Endodermal cell (in vitro differentiated cells): ENCODE measurements around the gene ACSM2B. TPM values are rescaled to one million over a fixed set of nuclear protein-coding genes. Genes with fewer than 3 reads are reported as not detected.

Experiments
- DNase-seq: peaks from one replicate; pipeline ENCODE4 v3.0.0-alpha.2; 2017
- H3K27ac ChIP-seq: 2 replicates; pipeline ENCODE4 v1.5.1; 2013; ENCODE audit warnings: mild to moderate bottlenecking, low read depth, low read length, moderate library complexity
- H3K27me3 ChIP-seq: 2 replicates; pipeline ENCODE4 v1.6.1; 2013; ENCODE audit warnings: mild to moderate bottlenecking, low read length, moderate library complexity; ENCODE audit not compliant: insufficient read depth, control insufficient read depth, poor library complexity, severe bottlenecking
- H3K36me3 ChIP-seq: 2 replicates; pipeline ENCODE4 v1.7.0; 2013; ENCODE audit warnings: mild to moderate bottlenecking, low read length, moderate library complexity; ENCODE audit not compliant: control insufficient read depth, insufficient read depth
- H3K4me1 ChIP-seq: one replicate; pipeline ENCODE4 v1.7.0; 2013; ENCODE audit warnings: low read length; ENCODE audit not compliant: control insufficient read depth, insufficient read depth
- H3K4me3 ChIP-seq: 2 replicates; pipeline ENCODE4 v1.5.1; 2013; ENCODE audit warnings: mild to moderate bottlenecking, low read length, moderate library complexity
- H3K9ac ChIP-seq: 2 replicates; pipeline ENCODE4 v1.6.1; 2013; ENCODE audit warnings: mild to moderate bottlenecking, low read length, moderate library complexity; ENCODE audit not compliant: poor library complexity, severe bottlenecking; ENCODE audit errors: extremely low read depth
- H3K9me3 ChIP-seq: 2 replicates; pipeline ENCODE4 v1.6.1; 2013; ENCODE audit warnings: mild to moderate bottlenecking, low read length, moderate library complexity; ENCODE audit not compliant: control insufficient read depth
- H3K27ac Mint-ChIP-seq: 2 replicates; pipeline ENCODE4 v1.8.0; 2020; ENCODE audit warnings: mixed read lengths
- H3K27me3 Mint-ChIP-seq: 2 replicates; pipeline ENCODE4 v1.8.0; 2021; ENCODE audit warnings: mild to moderate bottlenecking, mixed read lengths; ENCODE audit not compliant: insufficient read depth
- H3K36me3 Mint-ChIP-seq: 2 replicates; pipeline ENCODE4 v1.8.0; 2020; ENCODE audit warnings: low read depth, mixed read lengths
- H3K4me1 Mint-ChIP-seq: 2 replicates; pipeline ENCODE4 v1.8.0; 2020; ENCODE audit warnings: mixed read lengths
- H3K4me3 Mint-ChIP-seq: 2 replicates; pipeline ENCODE4 v1.8.0; 2020; ENCODE audit warnings: mild to moderate bottlenecking, moderate library complexity, mixed read lengths
- H3K9me3 Mint-ChIP-seq: 2 replicates; pipeline ENCODE4 v1.8.0; 2020; ENCODE audit warnings: mild to moderate bottlenecking, mixed read lengths
- CTCF ChIP-seq: fragments of 200-600 bp; sonication (generic); conservative IDR thresholded peaks from 2 replicates; pipeline ENCODE4 v1.5.0; 2021; ENCODE audit warnings: antibody characterized with exemption, mild to moderate bottlenecking
- WGBS, 2 experiments: methylation state at CpG; one replicate each; pipeline versions ENCODE4 v1.1.5 to v1.1.7; 2013; ENCODE audit warnings: missing lambda C conversion rate in 2 of 2, mixed read lengths in 1 of 2; ENCODE audit not compliant: insufficient coverage in 1 of 2, insufficient read length in 1 of 2; 5-methylcytosine and 5-hydroxymethylcytosine counted together
- total RNA-seq, 2 donors: library from RNA; stranded (reverse); fragmentation: NEBNext Ultra II Directional in 1 of 2; extraction: Animal tissue kit (Norgen Biotek cat#: 25700) in 1 of 2; gene quantifications; 2 replicates in 1 of 2; 3 replicates in 1 of 2; pipeline ENCODE4 v1.2.1, GENCODE V29; 2021

ACSM2B gene
- total RNA-seq, 2 donors from 2014 or later = not detected

GRCh38 chr16:20515688-20516090, 60.5 kb downstream of the ACSM2B start:
- Mint-ChIP-seq H3K36me3 (no peaks in the 10 kb centered on the region), H3K27me3 (peaks cover 3% of the 10 kb centered on the region), H3K4me1 (no peaks in the 10 kb centered on the region), H3K9me3 (peaks cover 82% of the 10 kb centered on the region), H3K4me3 (no peak overlapping the region), H3K27ac (no peak overlapping the region)
- Histone ChIP-seq H3K27me3 (no peaks in the 10 kb centered on the region), H3K9ac (no peak overlapping the region), H3K9me3 (peaks cover 27% of the 10 kb centered on the region), H3K36me3 (no peaks in the 10 kb centered on the region), H3K4me1 (no peaks in the 10 kb centered on the region), H3K4me3 (no peak overlapping the region), H3K27ac (no peak overlapping the region)
- no peak for DNase-seq
- TF ChIP-seq CTCF = no peak

- no peak overlapping the region for H3K4me3 Mint-ChIP-seq
- H3K9ac ChIP-seq = no peak overlapping the region
- H3K27ac Mint-ChIP-seq = no peak overlapping the region
- H3K27me3 ChIP-seq = no peaks in the 10 kb centered on the region
- no peak for DNase-seq
- no peaks in the 10 kb centered on the region for H3K36me3 ChIP-seq
- H3K27me3 Mint-ChIP-seq = peaks cover 3% of the 10 kb centered on the region
- H3K9me3 ChIP-seq = peaks cover 61% of the 10 kb centered on the region
- no peaks in the 10 kb centered on the region for H3K36me3 Mint-ChIP-seq
- no peaks in the 10 kb centered on the region for H3K4me1 ChIP-seq
- H3K4me1 Mint-ChIP-seq = no peaks in the 10 kb centered on the region
- no peak for TF ChIP-seq CTCF
- peaks cover 89% of the 10 kb centered on the region for H3K9me3 Mint-ChIP-seq
- H3K4me3 ChIP-seq = no peak overlapping the region
- no peak overlapping the region for H3K27ac ChIP-seq
- WGBS, 2 experiments = 20 to 60% methylated on average over 1 of the region's 1 CpG
These were observed 65.8 kb downstream of the ACSM2B start for GRCh38 chr16:20510323-20510722.

- H3K27ac ChIP-seq = no peak overlapping the region
- no peak for TF ChIP-seq CTCF
- peaks cover 57% of the 10 kb centered on the region for H3K9me3 ChIP-seq
- Mint-ChIP-seq H3K27ac (no peak overlapping the region), H3K27me3 (no peaks in the 10 kb centered on the region), H3K4me3 (no peak overlapping the region), H3K4me1 (no peaks in the 10 kb centered on the region), H3K36me3 (no peaks in the 10 kb centered on the region), H3K9me3 (peaks cover 87% of the 10 kb centered on the region)
- no peak overlapping the region for H3K4me3 ChIP-seq
- no peaks in the 10 kb centered on the region for H3K27me3 ChIP-seq
- no peak for DNase-seq
- H3K9ac ChIP-seq = no peak overlapping the region
- H3K36me3 ChIP-seq = no peaks in the 10 kb centered on the region
- WGBS, 2 experiments = 56 to 65% methylated on average over 1 to 2 of the region's 2 CpGs
- no peaks in the 10 kb centered on the region for H3K4me1 ChIP-seq
These were observed 68.9 kb downstream of the ACSM2B start for GRCh38 chr16:20507280-20507679.
